Measurements from ENCODE around the gene COG1.

The COG1 gene

DNA sequence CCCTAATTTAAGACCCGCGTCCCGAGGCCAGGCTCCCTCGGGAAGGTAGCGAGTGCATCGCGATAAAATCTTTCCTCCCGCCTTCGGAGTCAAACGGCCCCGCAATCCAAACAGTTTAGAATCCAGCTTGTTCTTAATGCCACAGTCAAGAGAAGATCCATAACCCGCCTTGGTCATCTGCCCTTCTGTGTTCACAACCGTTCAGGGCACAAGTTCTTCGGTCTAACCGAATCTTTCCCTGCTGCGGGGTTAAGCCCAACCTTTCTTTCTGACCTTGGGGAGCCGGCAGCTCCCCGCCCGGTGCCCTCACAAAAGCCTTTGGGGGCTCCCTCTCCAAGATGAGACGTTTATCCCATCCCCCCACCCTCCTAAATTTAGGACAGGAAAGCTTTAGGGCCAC lies 38.5 kb downstream of the COG1 start:
- no peak for DNase-seq

- DNase-seq = peak; percentile 98
Observed at GRCh38 chr17:73231841-73232586, 39.2 kb downstream of the COG1 start.

DNA sequence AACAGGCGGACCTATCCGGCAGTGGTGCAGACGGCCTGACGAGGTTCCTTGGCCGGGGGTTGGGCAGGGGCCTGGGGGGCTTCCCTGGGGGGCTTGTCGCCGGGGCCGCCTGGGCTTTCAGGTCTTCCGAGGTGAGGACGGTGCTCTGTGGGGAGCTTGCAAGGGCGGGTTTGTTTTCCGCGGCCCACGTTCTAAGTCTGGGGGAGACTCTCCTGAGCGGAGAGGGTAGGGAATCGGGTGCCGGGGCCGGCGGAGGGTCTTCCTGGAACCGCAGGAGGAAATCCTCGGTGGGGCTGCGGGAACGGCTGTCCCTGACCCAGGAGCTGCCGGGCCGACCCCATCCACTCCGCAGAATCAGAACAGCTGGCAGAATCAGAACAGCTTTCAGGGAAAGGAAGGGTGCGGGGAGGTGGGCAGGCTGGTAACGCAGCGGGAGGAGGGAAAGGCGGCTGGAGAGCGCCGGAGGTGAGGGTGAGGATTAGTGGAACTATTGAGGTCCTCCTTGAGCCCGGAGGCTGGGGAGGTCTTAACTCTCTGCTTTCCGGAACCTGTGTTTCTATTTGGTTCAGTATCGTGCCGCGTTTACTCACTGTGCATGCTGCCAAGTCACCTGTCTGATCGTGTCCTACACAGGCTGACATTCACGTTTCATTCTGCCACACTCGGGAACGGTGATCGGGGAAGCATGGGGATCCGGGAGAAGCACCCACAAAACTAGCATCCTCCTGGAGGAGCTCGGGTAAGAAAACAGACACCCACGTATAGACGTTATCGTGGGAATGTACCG lies 39.9 kb downstream of the COG1 start:
- no peak for DNase-seq

DNA sequence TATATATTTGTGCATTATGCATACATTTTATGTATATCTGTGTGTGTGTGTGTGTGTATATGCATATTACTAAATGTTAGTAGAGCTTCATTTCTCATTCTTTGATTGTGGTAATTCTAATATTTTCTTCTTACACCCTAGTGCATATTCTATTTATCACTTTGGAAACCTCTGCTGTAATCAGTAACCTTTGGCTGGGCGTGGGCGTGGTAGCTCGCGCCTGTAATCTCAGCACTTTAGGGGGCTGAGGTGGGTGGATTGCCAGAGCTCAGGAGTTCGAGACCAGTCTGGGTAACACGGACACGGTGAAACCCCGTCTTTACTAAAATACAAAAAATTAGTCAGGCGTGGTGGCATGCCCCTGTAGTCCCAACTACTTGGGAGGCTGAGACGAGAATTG lies 41.9 kb downstream of the COG1 start:
- DNase-seq = no peak

DNA sequence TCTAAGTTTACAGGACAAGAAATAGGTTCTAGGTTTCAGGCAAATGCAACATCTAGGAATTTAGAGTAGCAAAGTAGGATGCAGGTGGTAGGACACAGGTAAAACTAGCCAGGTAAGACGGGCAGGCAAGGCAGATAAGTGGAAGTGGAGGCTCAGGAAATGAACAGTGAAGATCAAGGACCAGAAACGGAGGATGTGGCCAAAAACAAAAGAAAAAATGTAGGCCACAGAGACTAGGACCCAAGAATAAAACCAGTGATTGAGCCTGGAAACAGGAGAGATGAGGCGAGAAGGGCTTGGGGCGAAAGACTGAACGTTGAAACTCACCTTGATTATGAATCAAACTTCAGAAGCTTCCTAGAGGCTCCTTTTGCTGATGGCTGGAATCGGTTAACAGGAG lies 44.9 kb downstream of the COG1 start:
- no peak for DNase-seq

DNA sequence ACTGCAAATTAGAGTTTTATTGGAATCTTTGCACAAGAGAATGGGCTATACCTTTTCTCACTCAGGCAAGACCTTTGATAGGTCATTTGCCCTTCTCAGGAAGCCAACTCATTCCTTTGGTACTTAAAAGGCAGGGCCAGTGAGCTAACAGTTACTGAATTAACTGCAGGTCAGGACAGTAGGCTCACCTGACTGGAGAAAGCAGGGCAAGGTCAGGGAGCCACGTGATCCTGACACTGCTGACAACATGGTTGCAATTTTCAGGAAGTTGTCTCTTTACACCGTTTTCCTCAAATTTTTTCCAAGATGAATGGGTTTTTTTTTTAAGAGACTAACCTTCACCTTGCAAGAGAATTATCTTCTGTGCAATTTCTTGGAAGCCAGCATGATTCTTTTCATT lies 47.7 kb downstream of the COG1 start:
- DNase-seq = no peak

DNA sequence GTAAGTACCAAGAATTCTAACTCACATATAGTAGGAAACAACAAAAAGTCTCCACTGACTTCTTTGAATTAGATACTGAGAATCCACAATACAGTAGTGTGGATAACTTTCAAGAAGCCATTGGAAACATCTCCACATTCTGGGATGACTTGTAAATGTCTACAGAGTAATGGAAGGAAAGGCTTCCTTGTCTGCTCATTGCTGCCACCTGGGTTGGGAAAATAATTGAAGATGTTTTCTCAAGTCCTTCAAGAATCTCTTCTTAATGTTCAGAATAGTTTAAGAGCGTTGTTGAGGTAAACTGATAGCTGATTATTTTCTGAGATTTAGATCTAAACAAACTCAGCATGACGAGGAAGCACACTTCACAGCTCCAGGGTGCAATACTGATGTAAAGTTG lies 54.9 kb downstream of the COG1 start:
- no peak for DNase-seq

GRCh38 chr17:73248532-73248931 lies 55.7 kb downstream of the COG1 start:
- no peak for DNase-seq

DNA sequence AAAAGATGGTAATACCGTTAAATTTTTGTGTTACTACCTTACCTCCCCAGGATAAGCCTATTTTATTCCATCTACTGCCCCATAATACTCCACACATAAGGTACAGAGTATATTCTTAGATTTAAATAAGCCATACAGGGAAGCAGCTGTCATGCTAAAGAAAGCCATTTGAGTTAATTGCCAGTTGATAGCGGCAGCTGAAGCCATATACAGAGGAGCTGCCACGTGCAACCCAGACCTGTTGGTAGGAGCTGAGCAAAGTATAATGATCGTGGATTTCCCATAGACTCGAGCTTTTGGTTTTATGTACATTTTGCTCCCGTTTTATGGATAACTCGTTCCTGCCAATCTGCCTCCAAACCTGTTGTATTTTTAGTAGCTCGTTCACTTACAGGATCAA lies 56.8 kb downstream of the COG1 start:
- no peak for DNase-seq

GRCh38 chr17:73250851-73251640 lies 58.2 kb downstream of the COG1 start:
- DNase-seq = no peak

GRCh38 chr17:73251871-73252270 lies 59.0 kb downstream of the COG1 start:
- no peak for DNase-seq

DNA sequence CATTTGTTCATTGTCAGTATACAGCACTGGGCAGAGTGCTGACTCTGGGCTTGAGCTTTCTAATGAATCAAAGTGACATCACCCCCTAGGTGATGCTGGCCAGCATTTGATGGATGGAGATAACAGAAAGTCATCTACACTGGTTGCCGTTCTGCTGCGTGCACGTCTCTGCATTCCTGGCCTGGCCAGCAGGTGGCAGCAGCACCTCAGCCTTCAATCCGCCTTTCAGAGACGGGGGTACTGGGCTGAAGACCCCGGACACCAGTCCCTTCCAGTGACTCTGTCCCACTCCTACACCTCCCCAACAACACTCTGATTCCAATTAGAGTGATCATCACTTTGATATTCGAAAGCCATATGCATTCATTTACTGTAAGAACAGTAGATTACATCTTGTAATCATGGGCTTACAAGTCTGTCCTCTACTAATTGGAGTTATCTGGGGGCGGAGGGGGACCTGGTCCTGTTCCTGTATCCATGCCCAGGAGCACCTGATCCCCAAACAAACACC lies 62.9 kb downstream of the COG1 start:
- peak; percentile 68 for DNase-seq

DNA sequence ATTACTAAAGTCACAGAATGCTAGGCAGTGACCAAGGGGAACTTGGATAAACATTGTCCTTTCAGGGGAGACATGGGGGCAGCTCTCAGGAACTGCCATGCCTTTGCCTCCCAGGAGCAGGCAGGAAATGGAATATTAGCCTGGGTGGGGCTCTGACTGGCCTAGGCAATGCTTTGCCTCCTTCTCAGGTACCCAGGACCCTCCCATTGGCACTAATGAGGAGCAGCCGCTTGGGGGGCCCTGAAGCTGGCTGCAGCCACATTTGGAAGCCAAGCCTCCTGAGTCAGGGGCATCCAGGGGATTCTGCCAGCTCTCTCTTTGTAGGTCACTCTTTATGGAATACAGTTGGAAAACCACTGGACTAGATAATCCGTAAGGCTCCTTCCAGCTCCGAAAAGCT lies 63.4 kb downstream of the COG1 start:
- no peak for DNase-seq

GRCh38 chr17:73257516-73257915 lies 64.7 kb downstream of the COG1 start:
- no peak for DNase-seq

Data from activated T-cell treated with anti-CD3 and anti-CD28 coated beads, Interleukin-2, amount 50 U/mL, for 1 hour (primary cell).